HFFc6 (cell line): Measurements from ENCODE around the gene POU6F2. TPM values are rescaled to one million over a fixed set of nuclear protein-coding genes. Genes with fewer than 3 reads are reported as not detected.

ENCODE experiments used
- DNase-seq: peaks from one replicate; pipeline ENCODE4 v3.0.0-alpha.2; 2018
- H3K27ac Mint-ChIP-seq: 2 replicates; pipeline ENCODE4 v1.8.0; 2020; ENCODE audit warnings: mild to moderate bottlenecking, mixed read lengths
- H3K27me3 Mint-ChIP-seq: 2 replicates; pipeline ENCODE4 v1.8.0; 2021; ENCODE audit warnings: mild to moderate bottlenecking, moderate library complexity, mixed read lengths; ENCODE audit not compliant: insufficient read depth
- H3K36me3 Mint-ChIP-seq: 2 replicates; pipeline ENCODE4 v1.8.0; 2021; ENCODE audit warnings: low read depth, mixed read lengths
- H3K4me1 Mint-ChIP-seq: 2 replicates; pipeline ENCODE4 v1.8.0; 2020; ENCODE audit warnings: low read depth, mixed read lengths
- H3K4me3 Mint-ChIP-seq: 2 replicates; pipeline ENCODE4 v1.8.0; 2020; ENCODE audit warnings: mild to moderate bottlenecking, moderate library complexity, mixed read lengths
- H3K9me3 Mint-ChIP-seq: 2 replicates; pipeline ENCODE4 v1.8.0; 2020; ENCODE audit warnings: mild to moderate bottlenecking, mixed read lengths
- CTCF ChIP-seq: fragments of 200-600 bp; sonication (generic); IDR thresholded peaks from 2 replicates; pipeline ENCODE4 v1.5.0; 2021; ENCODE audit warnings: antibody characterized with exemption, mild to moderate bottlenecking
- total RNA-seq, 6 experiments: library from RNA; stranded (reverse); fragmentation: NEBNext Ultra II Directional; extraction: Animal tissue kit (Norgen Biotek cat#: 25700); gene quantifications; 2 replicates in 1 of 6; 3 replicates in 5 of 6; pipeline ENCODE4 v1.2.3, GENCODE V29; 2021

POU6F2 gene
- total RNA-seq, 6 experiments from 2014 or later, result not detected

GRCh38 chr7:39271402-39271801, 293.7 kb downstream of the POU6F2 start:
- Mint-ChIP-seq H3K27ac (no peak overlapping the region), H3K36me3 (no peaks in the 10 kb centered on the region), H3K27me3 (no peaks in the 10 kb centered on the region), H3K4me1 (no peaks in the 10 kb centered on the region), H3K4me3 (no peak overlapping the region), H3K9me3 (no peaks in the 10 kb centered on the region)
- TF ChIP-seq CTCF, result no peak
- DNase-seq, result no peak

DNA sequence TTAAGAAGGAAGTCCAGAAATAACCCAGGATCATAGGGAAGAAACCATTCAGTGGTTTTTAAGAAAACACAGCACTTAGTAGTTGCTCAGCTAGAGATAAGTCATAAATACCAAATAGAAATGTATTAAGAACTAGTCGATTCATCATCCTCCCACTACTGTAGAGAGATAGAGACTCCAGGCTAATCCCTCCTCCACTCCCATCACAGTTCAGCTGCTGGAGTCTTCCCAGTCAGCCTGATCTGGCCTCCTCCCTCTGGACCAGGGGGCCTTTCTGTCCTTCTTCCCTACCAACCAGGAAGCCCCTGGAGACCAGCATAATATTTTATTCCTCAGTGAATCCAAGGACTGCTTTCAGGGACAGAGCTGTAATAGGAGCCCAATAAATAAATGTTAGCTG, 294.4 kb downstream of the POU6F2 start:
- DNase-seq, result no peak
- Mint-ChIP-seq H3K9me3 (no peaks in the 10 kb centered on the region), H3K4me1 (no peaks in the 10 kb centered on the region), H3K36me3 (no peaks in the 10 kb centered on the region), H3K4me3 (no peak overlapping the region), H3K27ac (no peak overlapping the region), H3K27me3 (no peaks in the 10 kb centered on the region)
- TF ChIP-seq CTCF, result no peak

DNA sequence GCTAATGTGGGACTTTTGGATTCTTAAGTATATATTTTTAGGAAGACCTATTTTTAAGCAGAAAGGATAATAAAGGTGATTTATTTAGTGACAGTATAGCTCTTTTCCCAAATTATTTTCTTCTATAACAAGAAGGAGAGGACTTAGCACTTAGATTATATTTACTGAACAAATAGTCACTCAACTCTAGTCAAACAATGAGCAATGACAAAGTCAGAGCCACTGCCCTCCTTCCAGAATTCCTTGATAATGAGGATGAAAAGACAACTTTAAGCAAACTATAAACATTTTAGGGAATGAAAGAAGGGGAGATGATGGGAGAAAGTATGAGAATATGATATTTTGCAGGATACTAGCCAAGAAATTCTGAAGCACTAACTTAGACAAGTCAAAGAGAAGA, 295.0 kb downstream of the POU6F2 start:
- H3K4me3 Mint-ChIP-seq, result no peak overlapping the region
- H3K27ac Mint-ChIP-seq, result no peak overlapping the region
- no peak for TF ChIP-seq CTCF

GRCh38 chr7:39280337-39280736, 302.6 kb downstream of the POU6F2 start:
- Mint-ChIP-seq H3K27me3 (peaks cover 2% of the 10 kb centered on the region; the same call in 1 of the 2 replicates), H3K36me3 (no peaks in the 10 kb centered on the region), H3K4me3 (no peak overlapping the region), H3K4me1 (no peaks in the 10 kb centered on the region), H3K27ac (no peak overlapping the region), H3K9me3 (no peaks in the 10 kb centered on the region; the same call in 1 of the 2 replicates)
- no peak for DNase-seq
- no peak for TF ChIP-seq CTCF

More for the DNA sequence above, 295.0 kb downstream of the POU6F2 start:
- Mint-ChIP-seq H3K27me3 (no peaks in the 10 kb centered on the region), H3K4me1 (no peaks in the 10 kb centered on the region), H3K36me3 (no peaks in the 10 kb centered on the region), H3K9me3 (no peaks in the 10 kb centered on the region)
- no peak for DNase-seq

- no peaks in the 10 kb centered on the region for H3K9me3 Mint-ChIP-seq
- no peak for DNase-seq
- H3K36me3 Mint-ChIP-seq, result no peaks in the 10 kb centered on the region
- H3K4me1 Mint-ChIP-seq, result no peaks in the 10 kb centered on the region
- no peak for TF ChIP-seq CTCF
- no peak overlapping the region for H3K27ac Mint-ChIP-seq
- no peaks in the 10 kb centered on the region for H3K27me3 Mint-ChIP-seq
- no peak overlapping the region for H3K4me3 Mint-ChIP-seq
Measured at GRCh38 chr7:39285256-39285655, 307.5 kb downstream of the POU6F2 start.

GRCh38 chr7:39288303-39288702, 310.6 kb downstream of the POU6F2 start:
- no peaks in the 10 kb centered on the region for H3K4me1 Mint-ChIP-seq
- no peaks in the 10 kb centered on the region; the same call in 1 of the 2 replicates for H3K27me3 Mint-ChIP-seq
- H3K36me3 Mint-ChIP-seq, result no peaks in the 10 kb centered on the region
- H3K9me3 Mint-ChIP-seq, result no peaks in the 10 kb centered on the region
- no peak for DNase-seq
- TF ChIP-seq CTCF, result no peak
- H3K4me3 Mint-ChIP-seq, result no peak overlapping the region
- no peak overlapping the region for H3K27ac Mint-ChIP-seq
